GM18505 (cell line): ENCODE data around the gene ITGAL.
A peak's percentile ranks its signal among the peaks of the same experiment; 100 is the strongest.

Experiments used
- ATAC-seq: cut with Tn5 transposase; IDR thresholded peaks from one replicate; pipeline ENCODE4 v1.9.1; 2021; ENCODE audit not compliant: unreplicated experiment
- POLR2A ChIP-seq: IDR thresholded peaks from 4 replicates; pipeline ENCODE4 v1.6.1; 2011; ENCODE audit warnings: borderline replicate concordance; ENCODE audit not compliant: insufficient read depth, insufficient read length; ENCODE audit errors: extremely low read depth

Gene ITGAL

DNA sequence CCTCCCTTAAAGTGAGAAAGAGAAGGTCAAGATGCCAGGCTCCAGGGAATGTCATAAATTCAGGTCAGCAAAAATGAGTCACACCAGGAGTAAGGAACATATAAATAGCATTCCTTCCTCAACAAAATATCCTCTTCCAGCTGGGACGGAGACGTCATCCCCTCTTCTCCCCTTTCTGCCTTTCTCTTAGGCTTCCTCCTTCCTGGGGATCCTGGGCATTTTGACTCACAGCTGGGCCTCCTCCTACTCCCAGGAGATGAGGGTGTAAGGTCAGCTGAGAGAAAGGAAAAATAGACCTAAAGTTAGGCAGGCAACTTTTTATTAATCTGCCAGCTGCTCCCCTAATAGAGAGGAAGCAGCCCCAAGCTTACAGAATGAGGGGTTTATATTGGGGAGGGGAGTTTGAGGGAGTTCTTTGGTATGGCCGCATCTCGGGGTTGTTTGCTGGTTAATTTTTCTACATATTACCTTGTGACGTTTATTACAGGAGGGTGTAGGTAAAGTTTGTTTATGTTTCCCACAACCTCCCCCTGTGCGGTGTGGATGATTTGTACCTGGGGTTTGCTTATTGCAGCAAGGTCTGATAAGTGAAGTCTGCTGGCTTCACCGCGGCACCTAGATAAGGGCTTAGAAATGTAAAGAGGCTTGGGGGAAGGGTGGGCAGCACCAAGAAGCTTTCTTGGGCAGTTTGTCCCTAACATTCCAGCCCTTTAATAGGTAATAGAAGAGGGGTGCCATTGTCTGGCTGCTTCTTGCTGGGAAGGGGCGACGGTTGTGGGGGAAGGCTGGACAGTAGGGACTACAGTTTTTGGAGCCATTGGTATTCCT is 69.2 kb downstream of the ITGAL start:
- no peak for ATAC-seq

GRCh38 chr16:30543067-30543466 is 70.5 kb downstream of the ITGAL start:
- no peak for TF ChIP-seq POLR2A
- no peak for ATAC-seq

More for the DNA sequence above, 69.2 kb downstream of the ITGAL start:
- TF ChIP-seq POLR2A = no peak

- ATAC-seq = no peak
- no peak for TF ChIP-seq POLR2A
Observed at GRCh38 chr16:30546115-30546514, 73.6 kb downstream of the ITGAL start.

DNA sequence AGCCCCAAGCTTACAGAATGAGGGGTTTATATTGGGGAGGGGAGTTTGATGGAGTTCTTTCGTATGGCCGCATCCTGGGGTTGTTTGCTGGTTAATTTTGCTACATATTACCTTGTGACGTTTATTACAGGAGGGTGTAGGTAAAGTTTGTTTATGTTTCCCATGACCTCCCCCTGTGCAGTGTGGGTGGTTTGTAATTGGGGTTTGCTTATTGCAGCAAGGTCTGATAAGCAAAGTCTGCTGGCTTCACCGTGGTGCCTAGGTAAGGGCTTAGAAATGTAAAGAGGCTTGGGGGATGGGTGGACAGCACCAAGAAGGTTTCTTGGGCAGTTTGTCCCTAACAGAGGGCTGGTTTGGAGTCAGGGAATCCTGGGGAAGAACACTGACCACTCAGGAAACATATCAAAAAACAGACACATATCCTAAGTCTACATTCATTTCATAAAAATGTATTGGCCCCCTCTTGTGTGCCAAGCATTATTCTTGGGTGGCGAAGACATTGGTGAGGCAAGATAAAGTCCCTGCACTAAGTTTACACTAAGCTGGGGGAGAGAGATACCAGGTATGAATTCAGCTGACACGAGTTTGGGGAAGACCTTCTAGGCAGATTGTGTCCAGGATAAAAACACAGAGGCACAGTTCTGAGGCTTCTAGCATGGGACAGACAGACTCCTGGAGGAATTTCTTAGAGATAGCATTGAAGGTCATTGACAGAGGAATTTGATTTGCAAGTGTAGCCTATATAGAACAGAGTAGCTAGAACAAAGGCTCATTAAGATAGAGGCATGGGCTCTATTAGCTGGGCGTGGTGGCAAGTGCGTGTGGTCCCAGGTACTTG is 76.1 kb downstream of the ITGAL start:
- no peak for ATAC-seq

DNA sequence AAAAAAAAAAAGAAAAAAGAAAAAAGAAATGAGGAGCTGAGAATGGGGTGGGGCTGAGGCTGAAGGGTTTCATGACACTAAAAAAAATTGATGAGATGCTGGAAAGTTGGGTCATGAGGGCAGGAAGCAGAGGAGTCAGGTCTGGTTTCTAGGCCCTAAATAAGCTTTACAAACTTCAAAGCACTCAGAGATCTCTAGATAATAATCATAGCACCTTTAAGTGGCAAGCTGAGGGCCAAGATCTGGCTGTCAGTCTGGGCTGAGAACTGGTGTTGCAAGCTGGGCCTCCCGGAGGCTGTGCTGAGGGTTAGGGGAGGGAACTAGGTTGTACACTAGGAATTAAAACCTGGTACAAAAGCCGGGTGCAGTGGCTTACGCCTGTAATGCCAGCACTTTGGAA is 79.2 kb downstream of the ITGAL start:
- ATAC-seq = no peak
- TF ChIP-seq POLR2A = no peak

More for the DNA sequence above, 76.1 kb downstream of the ITGAL start:
- no peak for TF ChIP-seq POLR2A

- no peak for TF ChIP-seq POLR2A
- ATAC-seq = no peak
Observed at GRCh38 chr16:30552956-30553355, 80.4 kb downstream of the ITGAL start.

DNA sequence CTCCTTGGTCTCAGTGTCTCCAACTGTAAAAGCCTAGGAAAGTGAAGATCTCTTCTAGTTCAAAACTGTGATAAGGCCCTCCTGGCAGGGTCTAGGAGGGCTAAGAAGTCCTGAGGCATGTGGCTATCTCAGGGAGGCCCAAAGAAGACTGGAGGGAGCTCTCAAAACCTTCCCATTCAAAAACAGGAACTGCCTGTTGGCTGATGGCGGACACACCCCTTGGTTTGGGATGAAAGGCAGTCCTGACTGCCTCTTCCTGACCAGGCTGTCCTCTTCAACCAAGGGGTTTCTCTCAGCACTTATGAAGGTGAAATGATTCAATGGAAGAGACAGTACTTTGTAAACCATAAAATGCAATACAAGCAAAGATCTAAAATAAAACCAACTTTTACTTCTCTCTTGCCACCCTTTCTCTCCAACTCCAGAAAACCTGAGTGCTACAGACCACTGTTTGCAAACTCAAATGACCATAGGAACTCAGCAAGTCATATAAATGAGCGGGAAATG is 80.9 kb downstream of the ITGAL start:
- TF ChIP-seq POLR2A = no peak
- no peak for ATAC-seq

- no peak for ATAC-seq
- TF ChIP-seq POLR2A = no peak
Observed at GRCh38 chr16:30554557-30555314, 82.2 kb downstream of the ITGAL start.

DNA sequence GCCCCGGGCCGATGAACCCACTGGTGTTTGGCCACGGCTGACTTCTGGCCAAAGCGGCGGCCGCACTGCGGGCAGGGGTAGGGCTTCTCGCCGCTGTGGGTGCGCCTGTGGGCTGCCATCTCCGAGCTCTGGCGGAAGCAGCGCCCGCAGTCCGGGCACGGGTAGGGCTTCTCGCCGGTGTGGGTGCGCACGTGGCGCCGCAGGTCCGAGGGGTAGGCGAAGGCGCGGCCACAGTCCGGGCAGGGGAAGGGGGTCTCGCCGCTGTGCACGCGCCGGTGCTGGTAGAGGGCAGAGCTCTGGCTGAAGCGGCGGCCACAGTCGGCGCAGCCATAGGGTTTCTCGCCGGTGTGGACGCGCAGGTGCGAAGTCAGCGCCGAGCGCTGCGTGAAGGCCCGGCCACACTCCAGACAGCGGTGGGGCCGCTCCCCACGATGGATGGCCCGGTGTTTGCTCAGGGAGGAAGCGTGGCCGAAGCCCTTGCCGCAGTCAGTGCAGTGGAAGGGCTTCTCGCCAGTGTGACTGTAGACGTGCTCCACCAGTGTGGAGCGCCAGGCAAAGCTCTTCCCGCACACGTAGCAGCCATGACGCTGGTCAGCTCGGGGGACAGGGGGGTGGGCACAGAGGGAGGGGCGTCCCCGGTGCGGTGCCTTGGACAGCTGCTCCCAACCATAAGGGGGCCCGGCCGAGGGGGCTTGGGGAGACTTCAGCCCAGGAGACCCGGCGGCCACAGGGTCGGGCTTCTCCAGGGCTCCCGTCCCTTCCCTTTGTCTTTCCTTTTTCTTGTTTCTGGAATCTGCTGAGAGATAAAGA is 83.0 kb downstream of the ITGAL start:
- ATAC-seq = no peak
- TF ChIP-seq POLR2A = no peak

DNA sequence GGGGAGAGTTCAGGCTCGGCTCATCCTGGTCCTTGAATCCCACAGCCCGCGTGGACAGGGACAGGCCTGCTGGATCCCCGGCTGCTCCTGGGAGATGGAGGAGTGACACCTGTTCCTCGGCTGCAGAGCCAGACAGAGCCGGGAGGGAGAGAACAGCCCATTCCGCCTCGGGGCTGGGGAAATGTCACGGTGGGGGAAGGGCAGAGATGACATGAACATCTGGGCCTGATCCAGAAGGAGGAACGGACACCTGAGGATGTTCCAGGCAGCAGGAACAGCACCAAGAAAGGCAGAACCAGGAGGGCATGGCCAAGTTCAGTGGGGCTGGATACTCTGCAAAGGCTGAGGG is 83.6 kb downstream of the ITGAL start:
- no peak for ATAC-seq
- no peak for TF ChIP-seq POLR2A

DNA sequence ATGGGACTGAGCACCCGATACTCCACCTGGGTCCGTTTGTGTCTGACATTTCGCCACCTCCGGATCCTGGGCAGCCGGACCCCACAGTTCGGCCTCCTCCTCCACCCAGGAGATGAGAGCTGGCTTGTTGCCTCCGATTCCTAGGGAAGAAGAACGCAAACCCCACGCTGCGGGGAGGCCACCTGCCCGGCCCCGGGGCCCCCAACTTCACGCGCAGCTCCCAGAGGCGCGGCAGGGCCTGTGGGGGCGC is 85.1 kb downstream of the ITGAL start:
- ATAC-seq = peak; percentile 2
- TF ChIP-seq POLR2A = no peak

DNA sequence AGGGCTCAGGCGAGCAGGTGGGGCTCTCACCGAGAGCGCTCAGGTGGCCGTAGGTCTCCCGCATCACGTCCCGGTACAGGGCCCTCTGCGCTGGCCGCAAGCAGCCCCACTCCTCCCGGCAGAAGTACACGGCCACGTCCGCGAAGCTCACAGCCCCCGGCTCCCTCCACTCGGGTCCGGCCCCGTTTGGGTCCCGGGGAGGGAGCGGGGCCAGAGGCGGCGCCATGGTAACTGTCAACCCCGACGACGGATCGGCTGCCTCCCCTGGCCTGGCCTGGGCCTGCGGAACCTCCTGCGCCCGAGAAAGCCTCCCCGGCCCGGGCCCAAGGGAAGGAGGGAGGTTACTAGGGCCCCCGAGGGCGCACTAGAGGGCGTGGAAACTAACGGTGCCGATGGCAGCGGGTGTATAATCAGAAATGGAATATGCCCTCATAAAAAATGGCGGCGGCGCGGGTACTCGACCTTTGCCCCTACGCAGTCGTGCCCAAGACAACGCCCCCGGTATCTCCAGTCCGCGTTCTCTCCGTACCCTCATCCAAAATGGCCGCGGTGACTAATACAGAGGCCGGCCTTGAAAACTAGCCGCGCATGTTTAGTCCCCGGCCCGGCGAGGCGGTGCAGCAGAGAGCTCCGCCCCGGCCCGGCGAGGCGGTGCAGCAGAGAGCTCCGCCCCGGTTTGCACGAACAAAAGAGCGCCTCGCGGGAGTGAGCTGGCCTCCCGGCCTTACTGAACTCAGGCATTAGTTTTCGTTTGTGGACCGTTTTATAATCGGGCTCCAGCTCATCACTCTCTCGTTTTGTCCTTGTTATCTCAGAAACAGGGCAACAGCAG is 85.6 kb downstream of the ITGAL start, which contains the start of gene ZNF764:
Gene ZNF764, minus strand, starts transcription at position 418 of the 832 bp plus-strand sequence. Its CDS starts 192 bp downstream, at position 226.
- ATAC-seq = peak; percentile 89
- peak; percentile 80 for TF ChIP-seq POLR2A
